CD4-positive, alpha-beta T cell (primary cell): ENCODE measurements around the gene SERP2. TPM values are rescaled to one million over a fixed set of nuclear protein-coding genes. Genes with fewer than 3 reads are reported as not detected.

Experiments used
- ATAC-seq: fragments of 200-7000 bp; cut with Tn5 transposase; one replicate; pipeline ENCODE4 v1.10.0; 2022; ENCODE audit warnings: mild to moderate bottlenecking; ENCODE audit not compliant: poor library complexity
- CTCF ChIA-PET: fragments of 350-600 bp; sonication (Branson Sonifier 250); formaldehyde crosslinking; loops from one replicate; lab custom pipeline; 2021; ENCODE audit warnings: antibody characterized with exemption, inconsistent platforms; lab: Charles Lee
- POLR2A ChIA-PET: fragments of 350-600 bp; sonication (Branson Sonifier 250); formaldehyde crosslinking; loops from one replicate; lab custom pipeline; 2021; ENCODE audit warnings: antibody characterized with exemption, inconsistent platforms; lab: Charles Lee
- DNase-seq, 14 experiments: peaks; one replicate each; pipeline ENCODE4 v3.0.0-alpha.2; 2013 to 2020; ENCODE audit warnings: mixed read lengths in 2 of 14
- H3K27ac ChIP-seq, 2 donors: one replicate each; pipeline versions ENCODE4 v1.5.1 to v1.7.0; 2013; ENCODE audit warnings: low read length in 2 of 2, low read depth in 1 of 2, mild to moderate bottlenecking in 1 of 2
- H3K27me3 ChIP-seq, 2 experiments: 1 replicate in 1 of 2; 2 replicates in 1 of 2; pipeline versions ENCODE4 v1.6.1 to v1.7.0; 2013; ENCODE audit warnings: low read length in 2 of 2, control low read depth in 1 of 2, mild to moderate bottlenecking in 1 of 2, moderate library complexity in 1 of 2; ENCODE audit not compliant: insufficient read depth in 2 of 2, control insufficient read depth in 1 of 2
- H3K36me3 ChIP-seq: one replicate; pipeline ENCODE4 v1.6.1; 2013; ENCODE audit warnings: low read length, control low read depth; ENCODE audit not compliant: insufficient read depth
- H3K4me1 ChIP-seq: one replicate; pipeline ENCODE4 v1.6.1; 2013; ENCODE audit warnings: low read length, control low read depth; ENCODE audit not compliant: insufficient read depth
- H3K4me3 ChIP-seq: one replicate; pipeline ENCODE4 v1.5.1; 2013; ENCODE audit warnings: mild to moderate bottlenecking, low read length, moderate library complexity
- H3K9me3 ChIP-seq, 2 experiments: 1 replicate in 1 of 2; 2 replicates in 1 of 2; pipeline versions ENCODE4 v1.6.1 to v1.7.0; 2013; ENCODE audit warnings: low read length in 2 of 2, mild to moderate bottlenecking in 2 of 2, control low read depth in 1 of 2, moderate library complexity in 1 of 2; ENCODE audit not compliant: control insufficient read depth in 1 of 2, insufficient read depth in 1 of 2
- H3K27ac Mint-ChIP-seq: one replicate; pipeline ENCODE4 v1.8.0; 2020; ENCODE audit warnings: mixed read lengths
- H3K27me3 Mint-ChIP-seq: one replicate; pipeline ENCODE4 v1.8.0; 2021; ENCODE audit warnings: mixed read lengths
- H3K36me3 Mint-ChIP-seq: one replicate; pipeline ENCODE4 v1.8.0; 2021; ENCODE audit warnings: low read depth, mixed read lengths
- H3K4me1 Mint-ChIP-seq: one replicate; pipeline ENCODE4 v1.8.0; 2021; ENCODE audit warnings: low read depth, mixed read lengths
- H3K4me3 Mint-ChIP-seq: one replicate; pipeline ENCODE4 v1.8.0; 2020; ENCODE audit warnings: mild to moderate bottlenecking, mixed read lengths
- H3K9me3 Mint-ChIP-seq: one replicate; pipeline ENCODE4 v1.8.0; 2020; ENCODE audit warnings: mixed read lengths
- intact Hi-C, 2 experiments: fragments of 100-400 bp; cut with DNase I in 1 of 2; cut with micrococcal nuclease in 1 of 2; formaldehyde crosslinking; loops; one replicate each; pipeline versions ENCODE4 v1.15.1 to v1.9.0; 2023 to 2025; cut with DNase I, micrococcal nuclease
- total RNA-seq, 174 experiments: library from RNA in 2 of 174; stranded (reverse) in 2 of 174; gene quantifications; one replicate each; pipeline ENCODE4 v1.2.3 and lab custom pipeline; 2021 to 2026
- TF ChIP-seq, protein P1 (sequence below): fragments of 200-600 bp; IDR thresholded peaks from one replicate; pipeline ENCODE4 v1.8.0; 2022; ENCODE audit warnings: antibody characterized with exemption, mild to moderate bottlenecking

The SERP2 gene
- total RNA-seq, 2 experiments from 2014 or later: not detected

DNA sequence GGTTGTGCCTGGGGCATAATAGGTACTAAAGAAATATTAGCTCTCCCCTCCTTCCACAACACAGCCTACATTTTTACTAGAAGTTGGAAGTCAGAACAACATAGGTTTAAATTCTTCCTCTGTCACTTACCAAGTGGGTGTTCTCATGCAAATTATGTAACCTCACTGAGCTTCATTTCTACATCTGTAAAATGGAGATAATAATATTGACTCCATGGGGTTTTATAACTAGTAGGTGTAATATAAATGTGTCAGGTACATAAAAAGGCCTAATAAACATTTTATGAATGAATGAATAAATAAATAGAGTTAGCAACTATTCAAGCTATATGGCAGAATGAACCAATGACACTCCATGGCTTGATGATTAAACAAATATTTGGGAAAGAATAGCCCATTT, 27.1 kb upstream of the SERP2 start:
- CTCF ChIA-PET: interaction anchor here (0.7 kb wide), 1 partner anchor 10 kb away, joined by 5 read pairs; no protein-coding TSS in a partner anchor
- peaks cover 11% of the 10 kb centered on the region for H3K4me1 Mint-ChIP-seq
- H3K4me3 Mint-ChIP-seq: no peak overlapping the region
- H3K4me1 ChIP-seq: no peaks in the 10 kb centered on the region
- no peaks in the 10 kb centered on the region for H3K9me3 Mint-ChIP-seq
- no peaks in the 10 kb centered on the region for H3K9me3 ChIP-seq
- no peaks in the 10 kb centered on the region for H3K27me3 Mint-ChIP-seq
- intact Hi-C loops: no loop called here
- H3K27ac ChIP-seq: no peak overlapping the region
- H3K27me3 ChIP-seq: peaks cover 0 to 2% of the 10 kb centered on the region in 2 experiments
- H3K27ac Mint-ChIP-seq: no peak overlapping the region
- H3K36me3 ChIP-seq: no peaks in the 10 kb centered on the region
- ATAC-seq: no peak
- no peaks in the 10 kb centered on the region for H3K36me3 Mint-ChIP-seq
- TF ChIP-seq, protein P1, sequence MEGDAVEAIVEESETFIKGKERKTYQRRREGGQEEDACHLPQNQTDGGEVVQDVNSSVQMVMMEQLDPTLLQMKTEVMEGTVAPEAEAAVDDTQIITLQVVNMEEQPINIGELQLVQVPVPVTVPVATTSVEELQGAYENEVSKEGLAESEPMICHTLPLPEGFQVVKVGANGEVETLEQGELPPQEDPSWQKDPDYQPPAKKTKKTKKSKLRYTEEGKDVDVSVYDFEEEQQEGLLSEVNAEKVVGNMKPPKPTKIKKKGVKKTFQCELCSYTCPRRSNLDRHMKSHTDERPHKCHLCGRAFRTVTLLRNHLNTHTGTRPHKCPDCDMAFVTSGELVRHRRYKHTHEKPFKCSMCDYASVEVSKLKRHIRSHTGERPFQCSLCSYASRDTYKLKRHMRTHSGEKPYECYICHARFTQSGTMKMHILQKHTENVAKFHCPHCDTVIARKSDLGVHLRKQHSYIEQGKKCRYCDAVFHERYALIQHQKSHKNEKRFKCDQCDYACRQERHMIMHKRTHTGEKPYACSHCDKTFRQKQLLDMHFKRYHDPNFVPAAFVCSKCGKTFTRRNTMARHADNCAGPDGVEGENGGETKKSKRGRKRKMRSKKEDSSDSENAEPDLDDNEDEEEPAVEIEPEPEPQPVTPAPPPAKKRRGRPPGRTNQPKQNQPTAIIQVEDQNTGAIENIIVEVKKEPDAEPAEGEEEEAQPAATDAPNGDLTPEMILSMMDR: no peak
- no peak overlapping the region for H3K4me3 ChIP-seq
- no peak for DNase-seq
- POLR2A ChIA-PET: no interaction called here

DNA sequence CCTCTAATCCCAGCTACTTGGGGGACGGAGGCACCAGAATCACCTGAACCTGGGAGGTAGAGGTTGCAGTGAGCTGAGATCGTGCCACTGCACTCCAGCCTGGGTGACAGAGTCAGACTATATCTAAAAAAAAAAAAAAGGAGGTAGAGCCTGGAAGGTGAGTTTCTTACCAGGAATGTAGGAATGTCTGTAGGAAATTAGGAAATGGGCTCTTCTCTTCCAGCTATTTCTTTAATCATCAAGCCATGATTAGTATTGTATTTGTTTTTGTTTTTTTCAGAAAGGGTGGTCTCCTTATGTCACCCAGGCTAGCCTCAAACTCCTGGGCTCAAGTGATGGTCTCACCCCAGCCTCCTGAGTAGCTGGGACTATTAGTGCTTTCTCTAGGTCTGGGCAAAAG, 26.3 kb upstream of the SERP2 start:
- Histone ChIP-seq H3K4me3 (no peak overlapping the region), H3K4me1 (no peaks in the 10 kb centered on the region), H3K9me3 (no peaks in the 10 kb centered on the region), H3K27me3 (peaks cover 0 to 2% of the 10 kb centered on the region in 2 experiments), H3K36me3 (no peaks in the 10 kb centered on the region), H3K27ac (no peak overlapping the region)
- DNase-seq: no peak
- no peaks in the 10 kb centered on the region for H3K36me3 Mint-ChIP-seq
- ChIA-PET CTCF (interaction anchor here (0.7 kb wide), 2 partner anchors 10 to 339 kb away, joined by 3 to 5 read pairs; no protein-coding TSS in a partner anchor), POLR2A (no interaction called here)
- no peak overlapping the region for H3K4me3 Mint-ChIP-seq
- ATAC-seq: no peak
- H3K27me3 Mint-ChIP-seq: no peaks in the 10 kb centered on the region
- H3K9me3 Mint-ChIP-seq: no peaks in the 10 kb centered on the region
- no peak overlapping the region for H3K27ac Mint-ChIP-seq
- peaks cover 18% of the 10 kb centered on the region for H3K4me1 Mint-ChIP-seq
- intact Hi-C loops: no loop called here
- TF ChIP-seq, protein P1: no peak

DNA sequence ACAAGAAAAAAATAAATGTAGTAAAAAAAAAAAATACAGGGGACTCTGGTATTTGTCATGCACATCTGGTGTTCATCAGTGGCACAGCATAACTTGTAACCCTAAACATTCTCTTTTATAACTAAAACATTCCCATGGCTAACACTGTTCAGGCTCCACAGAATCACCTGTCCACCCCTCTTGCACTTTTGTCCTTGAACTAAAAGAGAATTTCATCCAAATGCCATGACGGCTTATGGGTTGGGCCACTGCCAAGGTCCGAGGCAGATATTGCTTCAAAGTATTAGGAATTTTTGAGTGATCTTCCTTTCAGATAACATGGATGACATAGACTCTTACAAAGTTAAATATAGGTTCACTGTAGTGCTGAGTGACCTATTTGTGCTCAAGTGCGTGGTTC, 25.7 kb upstream of the SERP2 start:
- Histone ChIP-seq H3K4me3 (no peak overlapping the region), H3K27ac (no peak overlapping the region), H3K9me3 (no peaks in the 10 kb centered on the region), H3K36me3 (no peaks in the 10 kb centered on the region), H3K4me1 (peaks cover 2% of the 10 kb centered on the region), H3K27me3 (peaks cover 0 to 2% of the 10 kb centered on the region in 2 experiments)
- Mint-ChIP-seq H3K9me3 (no peaks in the 10 kb centered on the region), H3K27ac (no peak overlapping the region), H3K4me1 (peaks cover 23% of the 10 kb centered on the region), H3K36me3 (no peaks in the 10 kb centered on the region), H3K4me3 (no peak overlapping the region), H3K27me3 (no peaks in the 10 kb centered on the region)
- TF ChIP-seq, protein P1: no peak
- POLR2A ChIA-PET: no interaction called here
- ATAC-seq (no peak), DNase-seq (no peak)
- CTCF ChIA-PET: interaction anchor here (0.7 kb wide), 1 partner anchor 339 kb away, joined by 3 read pairs; no protein-coding TSS in a partner anchor
- intact Hi-C loops: no loop called here
